Retinal pigment epithelial cell (primary cell): ENCODE measurements around the gene NUP133.

Source experiments
- DNase-seq: peaks from one replicate; pipeline ENCODE4 v3.0.0-alpha.2; 2010; ENCODE audit warnings: low read depth
- H3K4me3 ChIP-seq: 2 replicates; pipeline ENCODE4 v1.5.1; 2011; ENCODE audit warnings: mild to moderate bottlenecking, low read length, control low read depth, moderate library complexity
- CTCF ChIP-seq: conservative IDR thresholded peaks from 2 replicates; pipeline ENCODE4 v1.5.1; 2011; ENCODE audit warnings: low read depth, low read length, control low read depth, inconsistent platforms

The NUP133 gene

GRCh38 chr1:229438021-229438420, 70.1 kb downstream of the NUP133 start:
- H3K4me3 ChIP-seq: no peak overlapping the region
- TF ChIP-seq CTCF: no peak
- no peak for DNase-seq

GRCh38 chr1:229437443-229437842, 70.7 kb downstream of the NUP133 start:
- no peak for TF ChIP-seq CTCF

GRCh38 chr1:229436201-229436600, 71.9 kb downstream of the NUP133 start:
- DNase-seq: no peak
- TF ChIP-seq CTCF: no peak
- H3K4me3 ChIP-seq: no peak overlapping the region

More at GRCh38 chr1:229437443-229437842, 70.7 kb downstream of the NUP133 start:
- no peak for DNase-seq
- H3K4me3 ChIP-seq: no peak overlapping the region

GRCh38 chr1:229434641-229435051, 73.5 kb downstream of the NUP133 start:
- TF ChIP-seq CTCF: no peak
- no peak for DNase-seq
- H3K4me3 ChIP-seq: no peak overlapping the region

GRCh38 chr1:229434005-229434640, 74.0 kb downstream of the NUP133 start, which contains the start of gene ACTA1:
Gene ACTA1, minus strand, starts transcription at chr1:229434094. Its CDS starts 979 bp downstream, at chr1:229433115.
- no peak within 1 kb of the TSS for H3K4me3 ChIP-seq
- TF ChIP-seq CTCF: no peak
- no peak for DNase-seq

GRCh38 chr1:229433364-229434004, 74.7 kb downstream of the NUP133 start:
- TF ChIP-seq CTCF: no peak
- DNase-seq: no peak
- no peak overlapping the region for H3K4me3 ChIP-seq

GRCh38 chr1:229432905-229433304, 75.2 kb downstream of the NUP133 start:
- no peak for DNase-seq
- no peak for TF ChIP-seq CTCF
- H3K4me3 ChIP-seq: no peak overlapping the region
